Left ventricle myocardium superior (tissue), 1 donor: Measurements from ENCODE around the gene MADD. TPM values are rescaled to one million over a fixed set of nuclear protein-coding genes. Genes with fewer than 3 reads are reported as not detected.
A peak's percentile ranks its signal among the peaks of the same experiment; 100 is the strongest.

Experiments
- ATAC-seq: fragments of 200-7000 bp; cut with Tn5 transposase; one replicate; pipeline ENCODE4 v1.9.1; 2020; ENCODE audit warnings: mild to moderate bottlenecking, moderate library complexity
- DNase-seq: peaks from one replicate; pipeline ENCODE4 v3.0.0-alpha.2; 2020
- intact Hi-C: fragments of 100-400 bp; cut with micrococcal nuclease; formaldehyde crosslinking; loops from one replicate; pipeline ENCODE4 v1.11.0; 2022
- total RNA-seq: library from RNA; stranded (reverse); fragmentation: NEBNext Ultra II Directional; extraction: Animal tissue kit (Norgen Biotek cat#: 25700); gene quantifications from one replicate; pipeline ENCODE4 v1.2.1, GENCODE V29; 2021
- donor health status: DM: no; HTN: yes; CAD: no; lungs with severe emphysema.

MADD gene
- total RNA-seq, 1 donor from 2014 or later, result 46.4 TPM

DNA sequence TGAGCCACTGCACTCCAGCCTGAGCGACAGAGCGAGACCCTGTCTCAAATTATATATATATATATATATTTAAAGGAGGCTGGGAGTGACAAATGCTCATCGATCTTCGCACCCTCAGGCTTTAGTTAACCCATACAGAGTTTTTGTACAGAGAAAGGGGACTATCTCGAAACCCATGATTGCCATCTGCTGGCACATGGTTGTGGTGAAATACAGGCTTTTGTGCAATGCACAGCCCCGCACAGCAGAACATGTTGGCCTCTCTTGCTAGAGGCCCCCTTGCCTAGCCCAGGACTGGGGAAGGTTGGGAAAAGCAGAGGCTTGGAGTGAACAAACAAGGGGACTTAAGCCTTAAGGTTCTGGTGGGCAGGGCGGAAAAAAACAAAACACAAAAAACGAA, 78.9 kb downstream of the MADD start:
- peak; percentile 21 for DNase-seq

DNA sequence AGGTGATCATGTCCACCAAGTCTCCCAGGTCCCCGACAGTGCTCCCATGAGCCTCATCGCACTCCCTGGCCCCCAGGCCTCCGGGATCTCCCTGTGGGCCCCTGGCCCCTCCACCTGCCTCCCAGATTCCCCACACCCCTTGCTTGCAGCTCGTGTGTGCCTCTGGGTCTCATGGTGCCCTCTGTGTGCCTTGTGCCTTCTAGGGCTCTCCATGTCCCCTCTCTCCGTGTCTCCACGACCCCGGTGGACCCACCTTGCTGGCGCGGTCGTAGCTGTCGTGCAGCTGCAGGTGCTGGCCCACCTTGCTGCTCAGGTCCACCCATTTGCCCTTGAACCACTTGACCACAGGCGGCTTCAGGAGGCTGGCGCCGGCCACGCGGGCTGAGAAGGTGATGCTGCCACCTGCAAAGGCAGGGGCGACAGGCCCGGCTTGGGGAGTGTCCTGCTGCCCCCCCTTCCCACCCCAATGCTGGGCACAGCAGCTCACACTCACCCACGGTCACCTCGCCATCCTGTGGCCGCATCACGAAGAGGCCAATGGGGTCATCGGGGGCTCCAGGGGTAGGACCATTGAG, 79.7 kb downstream of the MADD start:
- no peak for ATAC-seq
- DNase-seq, result peak; percentile 41
- intact Hi-C loops, result no loop called here

More for the DNA sequence above, 78.9 kb downstream of the MADD start:
- intact Hi-C loops, result no loop called here
- no peak for ATAC-seq

DNA sequence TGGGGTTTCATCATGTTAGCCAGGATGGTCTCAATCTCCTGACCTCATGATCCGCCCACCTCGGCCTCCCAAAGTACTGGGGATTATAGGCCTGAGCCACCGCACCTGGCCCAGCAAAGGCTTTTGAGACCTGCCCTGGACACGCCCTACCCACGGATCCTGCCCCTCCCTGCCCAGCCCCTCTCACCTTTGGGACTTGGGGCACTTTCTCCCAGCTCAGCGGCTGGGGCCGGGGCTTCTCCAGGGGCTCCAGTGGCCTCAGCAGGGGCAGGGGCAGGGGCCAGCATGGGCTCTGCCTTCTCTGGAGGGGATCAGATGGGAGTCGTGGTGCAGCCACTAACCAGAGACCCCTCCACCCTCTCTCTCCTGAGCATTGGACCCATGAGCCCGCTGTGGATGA, 80.4 kb downstream of the MADD start:
- no peak for DNase-seq
- intact Hi-C loops, result no loop called here

DNA sequence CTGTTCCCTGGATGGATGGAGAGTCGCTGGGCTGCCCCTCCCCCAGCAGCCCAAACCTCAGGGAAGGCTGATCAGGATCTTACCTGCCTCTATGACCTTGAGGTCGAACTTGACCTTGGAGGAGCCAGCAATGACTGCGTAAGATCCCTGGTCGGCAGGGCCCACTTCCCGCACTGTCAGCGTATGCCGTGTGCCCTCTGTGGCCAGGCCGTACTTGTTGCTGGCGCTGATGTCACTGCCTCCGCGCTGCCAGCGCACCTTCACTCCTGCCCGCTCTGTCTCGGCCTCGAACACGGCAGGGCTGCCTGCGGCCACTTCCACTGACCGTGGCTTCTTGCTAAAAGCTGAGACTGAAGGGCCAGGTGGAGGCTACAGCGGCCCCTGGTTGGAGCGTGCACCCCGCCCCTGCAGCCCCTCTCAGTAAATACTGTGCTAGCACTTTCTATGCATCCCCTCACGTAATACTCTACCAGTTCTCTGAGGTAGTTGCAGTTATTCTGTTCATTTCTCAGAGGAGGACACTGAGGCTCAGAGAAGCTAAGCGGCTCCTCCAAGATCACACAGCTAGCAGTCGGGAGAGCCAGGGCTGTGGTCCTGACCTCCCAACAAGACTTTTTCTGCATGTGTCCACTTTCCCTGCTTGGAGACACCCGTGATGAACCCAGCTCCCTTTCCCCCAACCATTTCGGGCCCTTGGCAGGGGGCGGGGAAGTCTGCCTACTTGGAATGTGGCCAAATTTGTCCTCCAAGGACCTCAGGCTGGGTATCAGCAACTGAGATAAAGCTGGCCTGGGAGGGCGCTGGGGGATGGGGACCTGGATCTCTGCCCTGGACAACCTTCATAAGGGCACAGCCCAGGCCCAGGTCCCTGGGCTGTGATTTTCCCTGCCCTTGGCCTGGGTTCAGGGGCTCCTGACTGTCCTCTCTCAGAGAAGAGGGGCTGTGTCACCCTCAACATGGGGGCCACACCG, 81.5 kb downstream of the MADD start:
- DNase-seq (peak; percentile 89), ATAC-seq (peak; percentile 49)
- intact Hi-C loops, result no loop called here

More for the DNA sequence above, 80.4 kb downstream of the MADD start:
- no peak for ATAC-seq

DNA sequence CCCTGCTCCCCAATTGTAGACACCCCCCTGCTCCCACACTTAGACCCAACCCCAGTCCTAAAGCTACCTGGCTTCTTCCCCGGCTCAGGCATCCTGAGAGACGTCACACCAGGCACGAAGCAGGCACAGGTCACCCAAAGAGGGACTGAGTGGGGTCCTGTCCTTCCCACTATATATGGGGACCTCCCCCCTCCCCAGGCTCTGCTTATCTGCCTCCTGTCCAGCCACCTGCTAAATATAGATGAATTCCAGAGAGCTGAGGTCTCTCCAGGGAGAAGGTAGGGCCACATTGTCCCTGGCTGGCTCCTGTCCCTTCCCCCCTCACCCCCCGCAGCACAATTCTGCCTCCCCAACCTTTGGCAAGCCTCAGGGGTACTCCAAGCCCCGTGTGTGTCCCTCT, 82.6 kb downstream of the MADD start, which contains the start of gene MYBPC3:
Gene MYBPC3, minus strand, starts transcription at position 147 of the 400 bp plus-strand sequence. Its CDS starts 55 bp downstream, at position 92.
- DNase-seq, result peak; percentile 75
- intact Hi-C loops, result no loop called here
- ATAC-seq, result peak; percentile 66

DNA sequence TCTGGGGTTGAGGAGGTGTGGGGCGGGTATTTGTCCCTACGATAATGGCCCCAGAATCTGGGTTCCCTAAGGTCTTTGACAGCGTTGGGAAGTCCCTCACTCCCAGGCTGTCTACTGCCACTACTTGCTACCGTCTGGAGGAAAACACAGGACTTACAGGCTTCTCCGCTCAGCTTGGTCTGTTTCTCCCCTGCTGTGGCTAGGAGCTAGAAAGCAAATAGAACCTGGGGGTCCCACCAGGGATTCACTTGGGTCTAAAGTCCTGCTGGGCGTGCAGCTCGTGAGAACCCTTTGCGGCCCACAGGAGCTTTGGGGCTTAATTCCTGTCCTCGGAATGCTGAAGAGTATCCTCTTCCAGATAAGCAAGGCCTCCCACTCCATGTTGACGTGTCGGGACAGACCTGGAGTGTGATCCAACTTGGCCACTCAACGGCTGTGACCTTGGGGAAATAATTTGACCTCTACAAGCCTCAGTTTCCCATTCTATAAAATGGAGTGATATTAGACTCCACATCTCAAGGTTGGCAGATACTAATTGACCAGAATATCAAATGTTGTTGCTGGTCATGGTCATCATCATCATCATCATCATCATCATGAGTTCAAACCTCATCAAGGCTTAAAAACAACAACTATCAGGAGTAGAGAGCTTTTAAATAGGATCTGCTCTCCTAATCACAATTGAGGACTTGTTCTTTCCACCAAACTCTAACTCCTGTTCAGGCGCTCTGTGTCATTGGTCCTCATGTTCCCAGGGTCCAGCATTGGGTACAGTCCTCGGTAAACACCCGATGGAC, 84.2 kb downstream of the MADD start:
- ATAC-seq (no peak), DNase-seq (peak; percentile 30)
- intact Hi-C loops, result no loop called here

DNA sequence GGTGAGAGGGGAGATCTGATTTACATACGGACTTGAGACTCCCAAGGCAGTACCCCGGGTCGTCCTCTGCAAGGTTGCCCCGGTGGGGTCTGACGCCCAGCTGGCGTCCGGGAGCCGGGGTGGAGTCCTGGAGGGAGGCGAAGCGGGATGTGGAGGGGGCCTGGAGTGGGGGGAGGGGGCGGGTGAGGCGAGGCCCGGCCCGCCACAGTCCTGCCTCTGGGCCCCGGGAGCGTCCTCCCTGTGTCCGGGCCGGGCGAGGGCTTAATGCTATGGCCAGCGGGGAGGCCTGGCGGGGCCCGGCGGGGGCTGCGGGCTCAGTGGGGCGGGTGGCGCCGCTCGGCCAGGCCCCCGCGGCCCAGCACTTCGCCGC, 85.0 kb downstream of the MADD start:
- ATAC-seq (peak; percentile 7), DNase-seq (no peak)
- intact Hi-C loops, result no loop called here

DNA sequence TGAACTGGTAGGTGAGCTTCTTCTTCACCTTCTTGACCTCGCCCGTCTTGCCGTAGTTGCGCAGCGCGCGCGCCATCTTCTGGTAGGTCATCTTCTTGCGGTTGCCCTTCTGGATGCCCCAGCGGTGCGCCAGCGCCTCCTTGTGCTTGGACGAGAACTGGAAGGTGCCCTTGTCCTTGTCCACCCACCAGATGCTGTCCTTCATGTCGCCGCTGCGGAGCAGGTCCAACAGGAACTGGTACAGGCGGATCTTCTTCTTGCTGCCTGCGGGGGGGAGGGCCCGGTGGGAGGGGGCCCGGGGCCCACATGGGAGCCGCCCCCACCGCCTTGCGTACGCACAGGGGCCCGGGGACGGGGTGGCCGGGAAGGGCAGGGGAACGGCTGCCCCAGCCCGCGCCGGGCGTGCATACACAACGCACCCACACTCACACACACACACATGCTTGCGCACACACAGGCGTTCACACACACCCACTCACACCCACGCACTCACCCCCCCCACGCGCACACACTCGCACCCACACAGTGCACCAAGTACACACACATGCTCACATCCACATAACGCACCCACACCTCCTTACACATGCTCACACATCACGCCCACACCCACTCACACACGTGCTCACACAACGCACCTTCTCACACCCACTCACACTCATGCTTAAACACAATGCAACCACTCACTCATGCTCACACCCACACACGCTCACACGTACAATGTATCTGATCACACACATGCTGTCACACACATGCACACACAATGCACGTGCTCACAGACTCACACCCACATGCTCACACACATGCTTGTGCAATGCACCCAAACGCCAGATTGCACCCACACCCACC, 85.6 kb downstream of the MADD start:
- peak; percentile 57 for ATAC-seq
- intact Hi-C loops, result no loop called here
- DNase-seq, result peak; percentile 98

DNA sequence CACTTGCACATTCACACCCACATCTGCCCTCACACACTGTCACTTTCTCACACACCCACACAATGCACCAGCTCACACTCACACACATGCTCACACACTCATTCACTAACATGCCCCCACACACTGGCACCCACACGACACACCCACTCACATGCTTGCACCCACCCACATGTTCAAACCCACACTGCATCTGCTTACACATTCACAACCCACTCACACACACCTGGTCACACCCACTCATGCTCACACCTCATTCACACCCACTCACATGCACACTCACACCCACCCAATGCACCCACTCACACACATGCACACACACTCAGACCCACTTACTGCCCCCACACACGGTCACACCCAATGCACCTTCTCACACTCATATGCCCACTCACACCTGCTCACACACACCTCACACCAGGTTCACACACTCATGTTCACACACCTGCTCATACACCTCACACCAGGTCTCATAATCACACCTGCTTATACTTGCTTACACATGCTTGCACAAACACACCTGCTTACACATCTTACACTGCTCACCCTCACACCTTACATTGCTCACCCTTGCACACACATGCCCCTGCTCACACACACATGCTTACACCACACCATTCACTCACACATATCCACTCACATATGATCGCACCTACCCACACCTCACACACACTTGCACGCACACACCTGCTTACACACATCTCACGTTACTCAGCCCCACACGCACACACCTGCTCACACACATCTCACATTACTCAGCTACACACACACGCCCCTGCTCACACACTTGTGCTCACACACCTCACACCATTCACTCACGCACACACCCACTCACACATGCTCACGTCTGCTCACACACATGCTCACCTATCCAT, 86.4 kb downstream of the MADD start:
- intact Hi-C loops, result no loop called here
- ATAC-seq (no peak), DNase-seq (peak; percentile 16)

DNA sequence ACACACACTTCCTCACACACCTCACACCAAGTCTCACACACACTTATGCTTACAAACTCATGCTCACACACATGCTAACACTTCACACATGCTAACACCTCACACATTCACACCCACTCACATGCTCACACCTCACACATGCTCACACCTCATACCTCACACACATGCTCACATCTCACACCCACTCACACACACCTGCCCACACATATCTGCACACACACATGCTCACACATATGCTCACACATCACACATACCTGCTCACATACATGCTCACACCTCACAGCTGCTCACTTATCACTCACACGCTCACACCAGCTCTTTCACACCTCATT, 87.0 kb downstream of the MADD start:
- DNase-seq, result peak; percentile 11
- intact Hi-C loops, result no loop called here

DNA sequence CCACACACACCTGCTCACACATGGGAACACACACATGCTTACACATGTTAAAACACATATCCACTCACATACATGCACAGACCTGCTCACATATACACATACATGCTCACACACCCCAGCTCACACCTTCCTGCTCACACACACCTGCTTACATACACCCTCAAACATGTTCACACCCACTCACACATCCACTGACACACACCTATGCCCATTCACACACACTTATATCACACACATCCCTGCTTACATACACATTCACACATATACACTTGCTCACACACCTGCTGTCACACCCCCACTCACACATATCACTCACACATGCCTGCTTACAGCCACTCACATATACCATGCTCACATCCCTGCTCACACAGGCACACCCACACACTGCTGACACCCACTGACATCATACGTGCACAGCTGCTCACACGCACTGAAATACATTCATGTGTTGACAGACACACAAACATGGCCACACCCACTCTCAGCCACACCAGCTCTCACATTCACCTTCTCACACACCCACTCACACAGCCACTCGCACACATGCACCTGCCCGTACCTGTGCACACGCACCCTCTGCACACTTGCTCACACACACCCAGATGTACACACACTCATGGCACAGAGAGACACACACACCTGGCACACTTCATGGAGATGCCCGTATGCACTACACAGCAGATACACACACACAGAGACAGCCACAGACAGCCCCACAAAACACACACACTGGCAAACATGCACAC, 88.2 kb downstream of the MADD start:
- ATAC-seq (no peak), DNase-seq (peak; percentile 20)
- intact Hi-C loops, result no loop called here

More for the DNA sequence above, 87.0 kb downstream of the MADD start:
- ATAC-seq, result no peak

DNA sequence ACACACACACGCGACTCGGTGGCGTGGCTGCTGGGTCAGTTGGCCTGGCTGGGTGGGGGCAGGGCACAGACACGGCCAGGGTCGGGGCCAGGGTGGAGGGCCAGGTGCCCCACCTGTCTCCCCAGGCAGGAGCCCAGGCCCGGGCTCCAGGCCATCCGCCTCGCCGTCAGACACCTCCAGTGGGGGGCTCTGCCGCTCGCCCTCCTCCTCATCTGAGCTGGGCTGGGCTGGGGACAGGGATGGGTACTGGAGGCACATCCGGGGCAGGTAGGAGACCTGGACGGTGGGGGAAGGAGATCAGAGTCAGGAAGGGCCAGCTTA, 88.8 kb downstream of the MADD start:
- ATAC-seq, result no peak
- DNase-seq, result peak; percentile 30
- intact Hi-C loops, result no loop called here

DNA sequence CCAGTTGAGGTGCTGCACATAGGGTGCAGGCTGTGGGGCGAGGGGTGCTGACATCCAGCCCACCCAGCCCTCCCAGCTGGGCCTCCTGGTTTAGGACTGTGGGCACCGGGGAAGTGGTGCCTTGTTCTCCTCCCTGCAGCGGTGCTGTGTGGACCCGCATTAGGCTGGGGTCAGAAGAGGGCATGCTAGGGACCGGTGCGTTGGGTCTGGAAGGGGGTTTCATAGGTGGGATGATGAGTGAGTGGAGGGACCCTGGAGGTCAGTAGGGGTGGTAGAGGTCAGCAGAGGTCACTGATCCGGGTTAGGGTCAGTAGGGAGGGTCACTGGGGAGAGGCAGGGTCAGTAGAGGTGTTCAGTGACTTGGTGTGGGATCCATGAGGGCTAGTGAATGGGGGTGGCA, 89.2 kb downstream of the MADD start:
- intact Hi-C loops, result no loop called here
- ATAC-seq (no peak), DNase-seq (peak; percentile 21)

DNA sequence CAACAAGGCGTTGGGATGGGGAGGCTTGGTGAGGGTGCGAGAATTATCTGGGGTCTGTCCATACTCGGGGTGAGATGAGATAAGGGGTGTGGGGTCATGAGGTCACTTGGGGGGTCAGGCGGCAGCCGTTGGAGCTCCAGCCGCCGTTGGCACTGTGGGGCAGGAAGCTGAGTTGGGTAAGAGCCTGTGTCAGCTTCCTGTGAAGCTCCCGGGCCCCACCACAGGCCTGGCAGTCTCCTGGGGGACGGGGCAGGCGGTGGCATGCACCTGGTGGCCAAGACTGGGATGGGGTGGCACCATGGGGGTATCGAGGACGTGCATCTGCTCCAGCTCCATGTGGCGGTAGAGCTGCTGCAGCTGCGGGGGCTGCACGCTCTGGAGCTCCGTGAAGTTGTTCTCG, 89.7 kb downstream of the MADD start:
- intact Hi-C loops, result no loop called here
- ATAC-seq (no peak), DNase-seq (peak; percentile 32)

DNA sequence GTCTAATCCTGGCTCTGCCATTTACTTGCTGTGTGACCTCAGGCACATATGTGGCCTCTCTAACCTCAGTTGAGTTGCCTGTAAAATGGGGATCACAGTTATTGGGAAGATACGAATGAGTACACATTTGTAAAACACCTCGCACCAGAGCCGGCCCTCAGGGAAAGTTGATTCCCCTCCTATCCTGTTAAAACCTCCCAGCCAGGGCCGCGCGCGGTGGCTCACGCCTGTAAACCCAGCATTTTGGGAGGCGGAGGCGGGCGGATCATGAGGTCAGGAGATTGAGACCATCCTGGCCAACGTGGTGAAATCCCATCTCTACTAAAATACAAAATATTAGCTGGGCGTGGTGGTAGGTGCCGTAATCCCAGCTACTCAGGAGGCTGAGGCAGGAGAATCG, 90.4 kb downstream of the MADD start:
- intact Hi-C loops, result no loop called here
- no peak for ATAC-seq
- peak; percentile 28 for DNase-seq

DNA sequence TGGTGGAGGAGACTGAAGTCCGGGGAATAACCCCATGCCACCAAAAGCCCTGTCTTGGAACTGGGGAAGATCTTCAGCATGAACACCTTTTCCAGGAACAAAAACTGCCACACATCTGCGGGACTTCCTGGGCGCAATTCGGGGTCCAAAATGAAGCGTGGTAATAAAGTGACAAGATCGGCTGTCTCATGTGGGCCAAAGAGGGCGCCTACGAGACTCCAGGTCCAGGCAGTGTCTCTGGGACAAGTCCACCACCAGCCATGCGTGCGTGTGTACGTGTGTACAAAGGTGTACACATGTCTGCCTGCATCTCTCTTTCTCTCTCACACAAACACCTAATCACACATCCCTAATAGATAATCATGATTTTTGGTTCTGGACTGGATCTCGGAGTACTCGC, 91.5 kb downstream of the MADD start:
- peak; percentile 7 for ATAC-seq
- intact Hi-C loops, result no loop called here
- no peak for DNase-seq

DNA sequence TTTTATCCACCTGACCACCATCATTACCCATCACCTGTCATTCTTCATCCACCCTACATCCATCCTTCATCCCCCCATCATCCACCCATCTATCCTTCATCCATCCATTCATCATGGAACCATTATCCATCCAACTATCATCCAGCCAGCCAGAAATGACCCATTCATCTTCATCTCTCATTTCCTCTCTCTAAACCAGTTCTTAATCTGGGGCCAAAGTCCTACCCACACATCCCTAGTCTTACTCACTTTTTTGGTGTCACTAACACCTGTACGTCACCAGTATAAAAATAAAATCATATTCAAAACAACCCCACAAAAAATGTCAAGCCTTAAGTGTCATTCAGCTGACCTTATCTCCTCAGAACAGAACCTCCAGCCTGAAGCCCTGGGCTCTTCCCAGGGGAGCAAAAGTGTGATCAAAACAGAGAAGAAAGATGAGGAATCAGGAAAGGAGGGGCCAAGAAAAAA, 96.1 kb downstream of the MADD start:
- intact Hi-C loops, result no loop called here
- no peak for DNase-seq
- no peak for ATAC-seq
